ENCODE results near the gene AKT3. TPM values are rescaled to one million over a fixed set of nuclear protein-coding genes. Genes with fewer than 3 reads are reported as not detected.
"Not testable (repeated sequence)": the region's sequence is repeated elsewhere in the genome, so short reads cannot be mapped to it uniquely, and the experiment has no call there.

Gene AKT3
- total RNA-seq, 2 donors from 2014 or later: 27.6 to 42.9 TPM

DNA sequence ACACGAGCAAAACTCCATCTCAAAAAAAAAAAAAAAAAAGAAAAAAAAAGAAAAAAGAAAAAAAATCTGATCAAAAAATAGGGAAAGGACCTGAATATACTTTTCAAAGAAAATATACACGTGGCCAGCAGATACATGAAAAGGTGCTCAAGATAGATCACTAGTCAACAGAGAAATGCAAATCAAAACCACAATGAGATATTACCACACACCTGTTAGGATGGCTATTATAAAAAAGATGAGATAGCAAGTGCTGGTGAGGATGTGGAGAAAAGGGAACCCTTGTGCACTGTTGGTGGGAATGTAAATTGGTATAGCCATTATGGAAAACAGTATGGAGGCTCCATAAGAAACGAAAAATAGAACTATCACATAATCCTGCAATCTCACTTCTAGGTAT, 260.8 kb downstream of the AKT3 start:
- ATAC-seq; intact Hi-C loops (cut with DNase I): not testable (repeated sequence)

GRCh38 chr1:243587823-243588560, 262.1 kb downstream of the AKT3 start:
- intact Hi-C loops (cut with DNase I): no loop called here
- DNase-seq: no peak
- ATAC-seq: no peak

More for the DNA sequence above, 260.8 kb downstream of the AKT3 start:
- DNase-seq: not testable (repeated sequence)

GRCh38 chr1:243587285-243587684, 262.8 kb downstream of the AKT3 start:
- intact Hi-C loops (cut with DNase I): no loop called here
- DNase-seq (no peak), ATAC-seq (no peak)

- DNase-seq: no peak
- intact Hi-C loops (cut with DNase I): no loop called here
Measured at GRCh38 chr1:243585982-243586381, 264.1 kb downstream of the AKT3 start.

DNA sequence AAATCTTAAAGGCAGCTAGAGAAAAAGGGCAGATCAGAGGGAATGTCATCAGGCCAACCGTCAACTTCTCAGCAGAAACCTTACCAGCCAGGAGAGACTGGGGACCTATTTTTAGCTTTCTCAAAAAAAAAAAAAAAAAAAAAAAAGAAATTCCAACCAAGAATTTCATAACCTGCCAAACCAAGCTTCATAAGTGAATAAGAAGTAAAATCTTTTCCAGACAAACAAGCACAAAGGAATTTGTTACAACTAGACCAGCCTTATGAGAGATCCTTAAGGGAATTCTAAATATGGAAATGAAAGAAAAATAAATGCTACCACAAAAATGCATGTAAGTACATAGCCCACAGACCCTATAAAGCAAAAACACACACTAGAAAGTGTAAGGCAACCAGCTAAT, 267.7 kb downstream of the AKT3 start:
- no peak for DNase-seq
- intact Hi-C loops (cut with DNase I): no loop called here
- no peak for ATAC-seq

More at GRCh38 chr1:243585982-243586381, 264.1 kb downstream of the AKT3 start:
- no peak for ATAC-seq

DNA sequence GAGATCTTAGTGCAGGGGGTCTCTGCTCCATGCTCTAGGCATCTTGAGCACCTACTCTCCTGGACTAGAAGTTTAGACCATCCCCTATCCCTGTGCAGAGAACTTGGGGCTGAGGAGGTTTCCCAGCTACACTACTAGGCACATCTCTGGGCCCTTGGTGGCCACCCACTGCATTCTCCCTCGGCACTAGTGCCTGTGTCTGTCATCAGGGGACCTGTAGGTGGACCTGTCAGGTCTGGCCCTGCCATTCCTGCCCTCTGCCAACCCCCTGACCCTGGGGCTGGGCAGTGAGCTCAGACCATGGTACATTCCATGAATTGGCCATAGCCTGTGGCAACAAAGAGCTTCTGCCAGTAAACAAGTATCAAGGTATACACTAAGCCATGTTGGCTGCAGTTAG, 269.1 kb downstream of the AKT3 start:
- intact Hi-C loops (cut with DNase I): no loop called here

DNA sequence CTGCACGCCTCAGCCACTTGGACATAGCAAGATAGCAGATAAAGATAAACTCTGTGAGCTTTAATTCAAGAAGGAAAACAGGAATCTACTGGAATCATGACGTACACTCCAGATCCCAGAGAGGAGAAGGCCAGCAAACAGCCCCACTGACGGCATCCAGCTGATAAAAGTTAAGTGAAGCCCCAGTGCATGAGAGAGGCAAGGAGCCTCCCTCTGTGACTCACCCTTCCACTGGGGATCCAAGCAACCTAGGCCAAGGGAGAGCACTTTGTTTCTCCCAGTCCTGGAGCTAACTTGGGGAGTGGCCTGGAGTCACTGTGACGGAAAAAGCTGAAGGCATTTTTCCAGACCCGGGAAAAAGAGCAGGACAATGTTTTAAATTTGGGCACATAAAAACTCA, 270.0 kb downstream of the AKT3 start:
- intact Hi-C loops (cut with DNase I): no loop called here
- DNase-seq (peak; percentile 21), ATAC-seq (peak in 1 of 2 donors; percentile 59)

More for the DNA sequence above, 269.1 kb downstream of the AKT3 start:
- DNase-seq (no peak), ATAC-seq (no peak)

DNA sequence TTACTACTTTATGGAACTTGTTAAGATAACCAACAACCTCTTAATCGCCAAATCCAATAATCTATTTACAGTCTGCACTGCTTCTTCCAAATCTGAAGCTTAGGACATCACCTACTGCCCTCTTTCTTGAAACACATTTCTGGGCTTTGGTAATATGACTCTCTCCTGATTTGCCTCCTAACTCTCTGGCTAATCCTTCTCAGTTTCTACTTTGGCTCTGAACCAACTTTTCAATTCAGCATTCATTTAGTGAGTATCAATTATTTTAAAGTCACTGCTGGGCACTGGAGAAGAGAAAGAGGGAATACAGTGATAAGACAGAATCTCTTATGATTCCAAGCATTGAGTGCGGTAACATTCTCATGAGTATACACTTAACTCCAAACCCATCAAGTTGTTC, 275.0 kb downstream of the AKT3 start:
- intact Hi-C loops (cut with DNase I): no loop called here
- DNase-seq (no peak), ATAC-seq (no peak)

GRCh38 chr1:243572940-243573339, 277.1 kb downstream of the AKT3 start:
- intact Hi-C loops (cut with DNase I): no loop called here
- DNase-seq (no peak), ATAC-seq (no peak)

GRCh38 chr1:243568793-243569192, 281.2 kb downstream of the AKT3 start:
- intact Hi-C loops (cut with DNase I): no loop called here
- ATAC-seq (no peak), DNase-seq (no peak)

GRCh38 chr1:243564814-243565213, 285.2 kb downstream of the AKT3 start:
- no peak for DNase-seq
- intact Hi-C loops (cut with DNase I): no loop called here
- ATAC-seq: no peak

DNA sequence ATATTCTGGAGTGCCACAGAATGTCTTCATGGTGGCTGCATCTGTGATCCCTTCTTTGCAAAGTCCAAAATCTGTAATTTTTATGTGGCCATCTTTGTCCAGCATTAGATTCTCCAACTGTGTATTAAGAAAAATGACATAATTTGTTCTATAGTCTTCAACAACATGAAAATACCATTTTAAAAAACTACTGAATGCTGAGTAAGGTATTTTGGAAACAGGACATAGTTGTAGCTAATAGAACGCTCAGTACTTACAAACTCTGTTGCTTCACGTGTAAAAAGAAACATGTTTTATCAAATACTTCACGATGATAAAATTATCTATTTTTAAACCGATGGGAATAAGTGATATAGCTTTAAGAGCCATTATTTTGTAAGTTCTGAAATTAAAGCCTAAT, 286.3 kb downstream of the AKT3 start:
- intact Hi-C loops (cut with DNase I): no loop called here
- DNase-seq (no peak), ATAC-seq (no peak)

- DNase-seq (no peak), ATAC-seq (no peak)
- intact Hi-C loops (cut with DNase I): no loop called here
Measured at GRCh38 chr1:243562473-243562872, 287.6 kb downstream of the AKT3 start.

- intact Hi-C loops (cut with DNase I): no loop called here
- DNase-seq (no peak), ATAC-seq (no peak)
Measured at GRCh38 chr1:243561588-243562319, 288.3 kb downstream of the AKT3 start.

GRCh38 chr1:243559575-243560162, 290.4 kb downstream of the AKT3 start:
- DNase-seq: no peak
- intact Hi-C loops (cut with DNase I): no loop called here
- no peak for ATAC-seq

GRCh38 chr1:243558576-243558975, 291.5 kb downstream of the AKT3 start:
- DNase-seq (no peak), ATAC-seq (no peak)
- intact Hi-C loops (cut with DNase I): no loop called here

DNA sequence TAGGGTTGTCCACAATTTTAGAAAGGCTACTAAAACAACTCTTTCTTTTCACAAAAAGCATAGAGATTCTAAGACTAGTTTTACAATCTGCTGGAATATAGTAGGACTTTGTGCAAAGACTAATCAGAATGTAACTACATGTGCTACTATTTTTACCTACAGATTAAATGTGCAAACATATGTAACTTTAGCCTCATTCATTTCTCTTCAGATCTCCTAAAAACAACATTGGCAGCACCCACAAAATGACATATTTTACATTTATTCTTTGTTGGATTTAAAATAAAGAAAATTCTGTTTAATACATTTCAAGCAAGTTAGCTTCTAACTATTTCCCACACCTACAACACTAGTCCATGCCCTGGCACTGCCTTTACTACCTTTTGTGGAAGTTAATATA, 292.2 kb downstream of the AKT3 start:
- no peak for ATAC-seq
- no peak for DNase-seq
- intact Hi-C loops (cut with DNase I): no loop called here

GRCh38 chr1:243554686-243555085, 295.4 kb downstream of the AKT3 start:
- intact Hi-C loops (cut with DNase I): no loop called here
- DNase-seq (no peak), ATAC-seq (no peak)

DNA sequence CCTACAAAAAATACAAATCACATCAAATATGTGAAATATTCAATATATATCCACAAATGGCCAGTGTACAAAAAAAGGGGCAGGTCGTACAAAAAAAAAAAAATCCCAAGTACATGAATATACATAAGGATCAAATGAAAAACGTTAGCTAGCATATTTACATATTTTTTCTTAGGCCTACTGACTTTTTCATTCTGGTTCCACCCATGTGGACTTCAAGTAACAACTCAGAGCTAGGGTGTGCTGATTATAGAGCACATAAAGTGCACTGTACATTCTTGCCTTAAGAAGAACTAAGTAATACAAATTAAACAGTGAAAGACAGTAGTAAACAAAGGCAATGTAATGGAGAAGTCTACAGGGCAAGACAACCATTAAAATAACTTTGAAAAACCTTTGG, 297.0 kb downstream of the AKT3 start:
- no peak for ATAC-seq
- intact Hi-C loops (cut with DNase I): no loop called here
- no peak for DNase-seq

DNA sequence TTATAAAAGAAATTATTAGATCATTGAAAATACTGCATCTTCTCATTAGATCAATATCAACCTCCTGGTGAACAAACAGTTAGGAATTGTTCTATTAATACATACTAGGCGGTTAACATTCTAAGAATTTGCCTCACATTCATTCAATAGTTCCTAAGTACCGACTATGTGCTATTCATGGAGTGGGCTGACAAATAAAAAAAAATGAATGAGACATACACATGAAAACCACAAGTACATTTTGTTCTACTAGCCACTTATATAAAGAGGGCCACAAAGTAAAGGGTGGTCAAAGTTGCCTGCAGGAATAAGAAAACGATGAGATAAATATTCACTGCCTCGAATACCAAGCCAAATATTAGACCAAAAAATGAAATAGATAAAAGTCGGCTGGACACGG, 299.8 kb downstream of the AKT3 start:
- DNase-seq: no peak
- intact Hi-C loops (cut with DNase I): no loop called here
- no peak for ATAC-seq
